Measurements from ENCODE around the gene YIF1B.

- TF ChIP-seq CEBPB (IDR thresholded peaks at IDR 0.05) (no peak), RAD21 (IDR thresholded peaks at IDR 0.05; ENCODE audit: low read depth) (no peak), EGR1 (IDR thresholded peaks at IDR 0.05) (no peak), EP300 (IDR thresholded peaks at IDR 0.05; ENCODE audit: borderline replicate concordance) (no peak), FOXM1 (IDR thresholded peaks at IDR 0.05; ENCODE audit: borderline replicate concordance, low read depth) (no peak), CREB1 (IDR thresholded peaks at IDR 0.05; ENCODE audit: low read depth) (no peak), YY1 (IDR thresholded peaks at IDR 0.05; ENCODE audit: low read depth) (no peak), TAF1 (IDR thresholded peaks at IDR 0.05; ENCODE audit: low read depth) (no peak), ZBTB7A (IDR thresholded peaks at IDR 0.05; ENCODE audit: low read depth) (no peak), NFIC (IDR thresholded peaks at IDR 0.05) (no peak), MAX (IDR thresholded peaks at IDR 0.05) (no peak), TEAD4 (IDR thresholded peaks at IDR 0.05) (no peak)
- TF ChIP-seq, protein P1, sequence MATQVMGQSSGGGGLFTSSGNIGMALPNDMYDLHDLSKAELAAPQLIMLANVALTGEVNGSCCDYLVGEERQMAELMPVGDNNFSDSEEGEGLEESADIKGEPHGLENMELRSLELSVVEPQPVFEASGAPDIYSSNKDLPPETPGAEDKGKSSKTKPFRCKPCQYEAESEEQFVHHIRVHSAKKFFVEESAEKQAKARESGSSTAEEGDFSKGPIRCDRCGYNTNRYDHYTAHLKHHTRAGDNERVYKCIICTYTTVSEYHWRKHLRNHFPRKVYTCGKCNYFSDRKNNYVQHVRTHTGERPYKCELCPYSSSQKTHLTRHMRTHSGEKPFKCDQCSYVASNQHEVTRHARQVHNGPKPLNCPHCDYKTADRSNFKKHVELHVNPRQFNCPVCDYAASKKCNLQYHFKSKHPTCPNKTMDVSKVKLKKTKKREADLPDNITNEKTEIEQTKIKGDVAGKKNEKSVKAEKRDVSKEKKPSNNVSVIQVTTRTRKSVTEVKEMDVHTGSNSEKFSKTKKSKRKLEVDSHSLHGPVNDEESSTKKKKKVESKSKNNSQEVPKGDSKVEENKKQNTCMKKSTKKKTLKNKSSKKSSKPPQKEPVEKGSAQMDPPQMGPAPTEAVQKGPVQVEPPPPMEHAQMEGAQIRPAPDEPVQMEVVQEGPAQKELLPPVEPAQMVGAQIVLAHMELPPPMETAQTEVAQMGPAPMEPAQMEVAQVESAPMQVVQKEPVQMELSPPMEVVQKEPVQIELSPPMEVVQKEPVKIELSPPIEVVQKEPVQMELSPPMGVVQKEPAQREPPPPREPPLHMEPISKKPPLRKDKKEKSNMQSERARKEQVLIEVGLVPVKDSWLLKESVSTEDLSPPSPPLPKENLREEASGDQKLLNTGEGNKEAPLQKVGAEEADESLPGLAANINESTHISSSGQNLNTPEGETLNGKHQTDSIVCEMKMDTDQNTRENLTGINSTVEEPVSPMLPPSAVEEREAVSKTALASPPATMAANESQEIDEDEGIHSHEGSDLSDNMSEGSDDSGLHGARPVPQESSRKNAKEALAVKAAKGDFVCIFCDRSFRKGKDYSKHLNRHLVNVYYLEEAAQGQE (IDR thresholded peaks at IDR 0.05; ENCODE audit: low read depth), result no peak
- TF ChIP-seq, protein P2, sequence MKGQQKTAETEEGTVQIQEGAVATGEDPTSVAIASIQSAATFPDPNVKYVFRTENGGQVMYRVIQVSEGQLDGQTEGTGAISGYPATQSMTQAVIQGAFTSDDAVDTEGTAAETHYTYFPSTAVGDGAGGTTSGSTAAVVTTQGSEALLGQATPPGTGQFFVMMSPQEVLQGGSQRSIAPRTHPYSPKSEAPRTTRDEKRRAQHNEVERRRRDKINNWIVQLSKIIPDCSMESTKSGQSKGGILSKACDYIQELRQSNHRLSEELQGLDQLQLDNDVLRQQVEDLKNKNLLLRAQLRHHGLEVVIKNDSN (IDR thresholded peaks at IDR 0.05), result no peak
These were observed 6.7 kb downstream of the YIF1B start for GRCh38 chr19:38308926-38309614.

Data from Ishikawa (cell line).